K562 (cell line): Measurements from ENCODE around the gene IL17D.

Source experiments
- ATF3 ChIP-seq, 2 experiments: fragments of 450-650 bp in 1 of 2; sonication (generic) in 1 of 2; formaldehyde crosslinking in 1 of 2; IDR thresholded peaks in 1 of 2; conservative IDR thresholded peaks in 1 of 2; 2 replicates each; pipeline versions ENCODE4 v1.6.1 to v1.8.1; 2016 to 2023; ENCODE audit warnings: mild to moderate bottlenecking in 2 of 2, moderate library complexity in 2 of 2, inconsistent platforms in 1 of 2, missing genetic modification reagents in 1 of 2
- CREM ChIP-seq: IDR thresholded peaks from 2 replicates; pipeline ENCODE4 v1.6.1; 2014; ENCODE audit warnings: antibody characterized with exemption, low read depth
- CTCF ChIP-seq, 3 experiments: IDR thresholded peaks in 2 of 3; conservative IDR thresholded peaks in 1 of 3; 2 replicates each; pipeline ENCODE4 v1.5.1; 2011 to 2012; ENCODE audit warnings: low read length in 3 of 3, mild to moderate bottlenecking in 3 of 3, control low read depth in 2 of 3, improper control_type of control experiment in 1 of 3, inconsistent platforms in 1 of 3, low read depth in 1 of 3, mixed read lengths in 1 of 3, moderate library complexity in 1 of 3; ENCODE audit not compliant: insufficient read depth in 2 of 3
- MYNN ChIP-seq, 2 experiments: sonication (generic); formaldehyde crosslinking in 1 of 2; IDR thresholded peaks; 2 replicates each; pipeline versions ENCODE4 v1.5.0 to v1.6.1; 2016 to 2020; ENCODE audit warnings: antibody characterized with exemption in 1 of 2, missing genetic modification reagents in 1 of 2
- NFATC3 ChIP-seq: fragments of 450-650 bp; IDR thresholded peaks from 2 replicates; pipeline ENCODE4 v1.6.1; 2017; ENCODE audit warnings: mild to moderate bottlenecking
- PHF8 ChIP-seq: fragments of 200-600 bp; sonication (generic); IDR thresholded peaks from 2 replicates; pipeline ENCODE4 v1.6.1; 2012; ENCODE audit warnings: mixed run types, mild to moderate bottlenecking, inconsistent platforms, low read length, moderate library complexity, borderline replicate concordance
- SAP30 ChIP-seq: fragments of 200-600 bp; sonication (generic); IDR thresholded peaks from 2 replicates; pipeline ENCODE4 v1.6.1; 2012; ENCODE audit warnings: borderline replicate concordance, low read depth, mild to moderate bottlenecking, moderate library complexity, low read length, control low read depth, inconsistent platforms; ENCODE audit not compliant: insufficient read depth, poor library complexity, severe bottlenecking
- SRF ChIP-seq, 2 experiments: fragments of 250-450, 450-650 bp in 1 of 2; sonication (Bioruptor Pico) in 1 of 2; sonication (generic) in 1 of 2; formaldehyde crosslinking; IDR thresholded peaks; 2 replicates each; pipeline versions ENCODE4 v1.5.0 to v1.5.1; 2020 to 2022; ENCODE audit warnings: mild to moderate bottlenecking in 1 of 2, missing genetic modification reagents in 1 of 2
- TRIM24 ChIP-seq, 2 experiments: fragments of 450-650 bp; IDR thresholded peaks; 2 replicates each; pipeline ENCODE4 v1.6.1; 2016
- ZBTB26 ChIP-seq: fragments of 450-650 bp; formaldehyde crosslinking; IDR thresholded peaks from 2 replicates; pipeline ENCODE4 v1.4.0; 2022; ENCODE audit warnings: missing genetic modification characterization
- ZBTB40 ChIP-seq, 2 experiments: fragments of 450-650 bp in 1 of 2; sonication (generic) in 1 of 2; formaldehyde crosslinking in 1 of 2; IDR thresholded peaks; 2 replicates each; pipeline versions ENCODE4 v1.7.1 to v1.9.0; 2016 to 2022; ENCODE audit warnings: inconsistent platforms in 1 of 2, mild to moderate bottlenecking in 1 of 2, missing genetic modification reagents in 1 of 2
- ZNF146 ChIP-seq: IDR thresholded peaks from one replicate; pipeline ENCODE4 v1.6.1; 2018; ENCODE audit warnings: missing compliant biosample characterization; ENCODE audit not compliant: unreplicated experiment
- ZNF764 ChIP-seq: fragments of 250-450 bp; sonication (Bioruptor Pico); IDR thresholded peaks from 2 replicates; pipeline ENCODE4 v1.4.0; 2020; ENCODE audit warnings: low read depth, mild to moderate bottlenecking, moderate library complexity

- TF ChIP-seq TRIM24 (IDR thresholded peaks at IDR 0.05), result no peak
- no peak for TF ChIP-seq SAP30
- TF ChIP-seq ZBTB26 (CRISPR knock-in tag), result no peak
- no peak for TF ChIP-seq CTCF (IDR thresholded peaks at IDR 0.05 in 2 of 3, conservative IDR thresholded peaks at IDR 0.05 in 1 of 3; ENCODE audit: insufficient read depth in 2 of 3, low read depth in 1 of 3, low read length in 3 of 3)
- no peak for TF ChIP-seq ZNF146
- TF ChIP-seq CREM, result no peak
- TF ChIP-seq ZNF764 (CRISPR knock-in tag), result no peak
- TF ChIP-seq PHF8, result no peak
- no peak for TF ChIP-seq ATF3 (IDR thresholded peaks at IDR 0.05)
- no peak for TF ChIP-seq ATF3 (CRISPR knock-in tag; conservative IDR thresholded peaks at IDR 0.05)
- no peak for TF ChIP-seq MYNN (IDR thresholded peaks at IDR 0.05)
- TF ChIP-seq MYNN (CRISPR knock-in tag; IDR thresholded peaks at IDR 0.05), result no peak
- no peak for TF ChIP-seq ZBTB40 (IDR thresholded peaks at IDR 0.05)
- TF ChIP-seq ZBTB40 (CRISPR knock-in tag; IDR thresholded peaks at IDR 0.05), result no peak
- TF ChIP-seq SRF (CRISPR knock-in tag; IDR thresholded peaks at IDR 0.05), result no peak
- no peak for TF ChIP-seq NFATC3
Measured at GRCh38 chr13:20702530-20702914, 977 bp upstream of the IL17D start.
